Measurements from ENCODE around the gene U2SURP. TPM values are rescaled to one million over a fixed set of nuclear protein-coding genes. Genes with fewer than 3 reads are reported as not detected.
"Not testable (repeated sequence)": the region's sequence is repeated elsewhere in the genome, so short reads cannot be mapped to it uniquely, and the experiment has no call there.

Gene U2SURP
- total RNA-seq, 1 donor from 2014 or later = 105 TPM

DNA sequence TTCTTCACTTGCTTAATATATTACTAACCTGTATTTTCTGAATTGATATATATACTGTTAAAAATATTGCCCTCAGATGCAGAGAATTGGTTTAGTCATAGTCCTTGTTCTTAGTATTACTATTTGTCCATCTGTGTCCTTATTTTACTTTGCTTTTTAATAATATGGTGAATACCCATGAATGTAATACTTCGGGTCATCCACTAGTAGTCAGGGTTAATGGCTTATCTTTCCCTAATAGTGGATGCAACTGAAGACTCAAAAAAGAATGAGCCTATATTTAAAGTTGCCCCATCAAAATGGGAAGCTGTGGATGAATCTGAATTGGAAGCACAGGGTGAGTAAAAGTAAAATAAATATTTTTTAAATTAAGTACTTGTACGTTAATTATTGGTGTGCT, 36.5 kb downstream of the U2SURP start:
- Mint-ChIP-seq H3K4me3 (ENCODE audit: unreplicated experiment) (no peak overlapping the region), H3K27ac (ENCODE audit: unreplicated experiment) (no peak overlapping the region)

DNA sequence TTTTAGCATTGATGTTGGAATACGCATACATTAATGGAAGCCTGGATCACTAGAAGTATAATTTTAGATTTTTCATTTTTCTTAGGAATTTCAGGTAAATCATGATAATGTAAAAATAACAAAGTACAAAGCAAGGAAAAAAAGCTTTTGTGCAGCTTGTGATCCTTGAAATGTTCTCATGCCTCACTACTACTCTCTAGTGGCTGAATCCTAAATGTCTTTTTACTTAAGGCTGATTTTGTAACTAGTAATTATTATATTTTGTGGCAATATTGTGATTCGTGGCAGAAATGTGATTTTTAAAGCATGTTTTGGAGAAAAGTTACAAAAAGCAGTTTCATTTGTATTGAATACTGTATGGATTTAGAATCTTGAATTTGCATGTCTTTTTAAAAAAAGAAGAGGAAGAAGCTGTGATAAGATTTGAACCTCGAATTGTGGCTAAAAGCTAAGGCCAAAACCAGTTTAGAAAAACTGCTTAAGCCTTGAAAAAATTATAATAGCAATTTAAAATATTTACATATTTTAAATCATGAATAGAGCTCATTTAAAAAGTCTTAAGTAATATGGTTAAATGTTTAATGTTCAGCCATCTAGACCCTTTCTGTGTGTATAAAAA, 39.0 kb downstream of the U2SURP start:
- Mint-ChIP-seq H3K27me3 (ENCODE audit: unreplicated experiment) (no peaks in the 10 kb centered on the region), H3K27ac (ENCODE audit: unreplicated experiment) (peak overlapping the region; percentile 77), H3K9me3 (ENCODE audit: unreplicated experiment) (peaks cover 1% of the 10 kb centered on the region), H3K4me1 (ENCODE audit: low read depth, unreplicated experiment) (peaks cover 2% of the 10 kb centered on the region), H3K4me3 (ENCODE audit: unreplicated experiment) (no peak overlapping the region), H3K36me3 (ENCODE audit: unreplicated experiment) (peaks cover 2% of the 10 kb centered on the region)
- TF ChIP-seq, protein P1, sequence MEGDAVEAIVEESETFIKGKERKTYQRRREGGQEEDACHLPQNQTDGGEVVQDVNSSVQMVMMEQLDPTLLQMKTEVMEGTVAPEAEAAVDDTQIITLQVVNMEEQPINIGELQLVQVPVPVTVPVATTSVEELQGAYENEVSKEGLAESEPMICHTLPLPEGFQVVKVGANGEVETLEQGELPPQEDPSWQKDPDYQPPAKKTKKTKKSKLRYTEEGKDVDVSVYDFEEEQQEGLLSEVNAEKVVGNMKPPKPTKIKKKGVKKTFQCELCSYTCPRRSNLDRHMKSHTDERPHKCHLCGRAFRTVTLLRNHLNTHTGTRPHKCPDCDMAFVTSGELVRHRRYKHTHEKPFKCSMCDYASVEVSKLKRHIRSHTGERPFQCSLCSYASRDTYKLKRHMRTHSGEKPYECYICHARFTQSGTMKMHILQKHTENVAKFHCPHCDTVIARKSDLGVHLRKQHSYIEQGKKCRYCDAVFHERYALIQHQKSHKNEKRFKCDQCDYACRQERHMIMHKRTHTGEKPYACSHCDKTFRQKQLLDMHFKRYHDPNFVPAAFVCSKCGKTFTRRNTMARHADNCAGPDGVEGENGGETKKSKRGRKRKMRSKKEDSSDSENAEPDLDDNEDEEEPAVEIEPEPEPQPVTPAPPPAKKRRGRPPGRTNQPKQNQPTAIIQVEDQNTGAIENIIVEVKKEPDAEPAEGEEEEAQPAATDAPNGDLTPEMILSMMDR (IDR thresholded peaks at IDR 0.05; ENCODE audit: partially characterized antibody, unreplicated experiment) = peak; percentile 52
- DNase-seq = no peak

More for the DNA sequence above, 36.5 kb downstream of the U2SURP start:
- Mint-ChIP-seq H3K27me3 (ENCODE audit: unreplicated experiment) (no peaks in the 10 kb centered on the region), H3K4me1 (ENCODE audit: low read depth, unreplicated experiment) (no peaks in the 10 kb centered on the region), H3K9me3 (ENCODE audit: unreplicated experiment) (no peaks in the 10 kb centered on the region), H3K36me3 (ENCODE audit: unreplicated experiment) (no peaks in the 10 kb centered on the region)
- DNase-seq = no peak
- TF ChIP-seq, protein P1 (IDR thresholded peaks at IDR 0.05; ENCODE audit: partially characterized antibody, unreplicated experiment) = peak; percentile 39

DNA sequence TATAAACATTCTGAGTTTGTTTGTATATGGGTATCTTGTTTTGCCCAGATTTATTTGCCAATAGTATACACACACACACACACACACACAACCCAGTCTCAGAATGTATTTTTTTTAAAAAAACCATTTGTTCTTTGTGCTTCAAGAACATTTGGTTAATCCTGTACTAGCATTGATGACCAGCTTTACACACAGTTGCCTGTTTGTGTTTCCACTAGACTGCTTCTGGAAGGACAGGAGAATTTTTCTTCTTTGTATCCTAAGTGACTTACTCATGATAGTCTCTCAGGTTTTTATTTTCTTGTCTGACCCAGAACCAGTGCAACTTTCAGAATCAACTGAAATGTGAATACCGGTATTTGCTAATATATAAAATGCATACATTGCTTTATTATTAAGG, 40.5 kb downstream of the U2SURP start:
- no peak for DNase-seq
- peaks cover 7% of the 10 kb centered on the region for H3K36me3 Mint-ChIP-seq (ENCODE audit: unreplicated experiment)
- no peaks in the 10 kb centered on the region for H3K27me3 Mint-ChIP-seq (ENCODE audit: unreplicated experiment)
- H3K27ac Mint-ChIP-seq (ENCODE audit: unreplicated experiment) = no peak overlapping the region
- peaks cover 1% of the 10 kb centered on the region for H3K9me3 Mint-ChIP-seq (ENCODE audit: unreplicated experiment)
- no peak overlapping the region for H3K4me3 Mint-ChIP-seq (ENCODE audit: unreplicated experiment)
- H3K4me1 Mint-ChIP-seq (ENCODE audit: low read depth, unreplicated experiment) = peaks cover 6% of the 10 kb centered on the region
- TF ChIP-seq, protein P1 (IDR thresholded peaks at IDR 0.05; ENCODE audit: partially characterized antibody, unreplicated experiment) = no peak

DNA sequence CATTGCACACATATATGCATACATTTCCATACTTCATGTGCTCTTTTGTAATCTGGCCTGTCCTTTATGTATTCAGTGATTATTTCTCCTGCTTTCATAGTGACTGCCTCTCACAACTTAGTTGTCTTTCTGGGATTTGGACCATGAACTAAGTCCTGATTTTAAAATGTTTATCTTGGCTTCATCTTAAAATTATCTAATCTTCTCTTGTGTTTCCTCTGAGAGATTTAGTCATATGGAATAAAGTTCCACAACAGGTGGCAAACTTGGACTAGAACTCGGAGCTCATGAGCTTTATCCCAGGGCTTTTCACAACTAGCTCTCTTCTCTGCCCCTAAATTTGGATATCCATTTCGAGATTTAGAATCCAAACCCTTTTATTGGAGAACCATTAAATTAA, 44.3 kb downstream of the U2SURP start:
- TF ChIP-seq, protein P1 (IDR thresholded peaks at IDR 0.05; ENCODE audit: partially characterized antibody, unreplicated experiment) = no peak
- peaks cover 1% of the 10 kb centered on the region for H3K9me3 Mint-ChIP-seq (ENCODE audit: unreplicated experiment)
- H3K27me3 Mint-ChIP-seq (ENCODE audit: unreplicated experiment) = peaks cover 3% of the 10 kb centered on the region
- no peak overlapping the region for H3K4me3 Mint-ChIP-seq (ENCODE audit: unreplicated experiment)
- peaks cover 17% of the 10 kb centered on the region for H3K36me3 Mint-ChIP-seq (ENCODE audit: unreplicated experiment)
- no peak for DNase-seq
- peaks cover 8% of the 10 kb centered on the region for H3K4me1 Mint-ChIP-seq (ENCODE audit: low read depth, unreplicated experiment)
- peak overlapping the region; percentile 75 for H3K27ac Mint-ChIP-seq (ENCODE audit: unreplicated experiment)

DNA sequence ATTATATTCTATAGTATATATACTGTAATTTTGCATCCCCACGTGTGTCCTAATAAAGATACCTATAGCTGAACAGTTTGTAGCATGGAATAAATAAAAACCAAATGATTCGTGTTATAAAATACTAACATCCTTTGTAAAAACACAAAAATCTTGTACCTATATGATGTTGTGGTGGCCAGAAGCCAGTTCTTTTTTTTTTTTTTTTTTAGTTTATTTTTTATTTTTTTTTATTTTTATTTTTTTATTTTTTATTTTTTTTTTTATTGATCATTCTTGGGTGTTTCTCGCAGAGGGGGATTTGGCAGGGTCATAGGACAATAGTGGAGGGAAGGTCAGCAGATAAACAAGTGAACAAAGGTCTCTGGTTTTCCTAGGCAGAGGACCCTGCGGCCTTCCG, 44.7 kb downstream of the U2SURP start:
- Mint-ChIP-seq H3K27ac (ENCODE audit: unreplicated experiment) (peak overlapping the region; percentile 78), H3K36me3 (ENCODE audit: unreplicated experiment) (peaks cover 17% of the 10 kb centered on the region)
- not testable (repeated sequence) for H3K4me3 Mint-ChIP-seq (ENCODE audit: unreplicated experiment); H3K27me3 Mint-ChIP-seq (ENCODE audit: unreplicated experiment); H3K4me1 Mint-ChIP-seq (ENCODE audit: low read depth, unreplicated experiment); H3K9me3 Mint-ChIP-seq (ENCODE audit: unreplicated experiment); DNase-seq
